Measurements from ENCODE around the gene DNASE1L2. TPM values are rescaled to one million over a fixed set of nuclear protein-coding genes. Genes with fewer than 3 reads are reported as not detected.

The DNASE1L2 gene
- total RNA-seq, 4 donors from 2014 or later: 0.34 to 0.82 TPM; not detected in 2

GRCh38 chr16:2205104-2205966 lies 30.9 kb upstream of the DNASE1L2 start, which contains the start of gene MLST8:
TSS of gene MLST8 (plus strand) at chr16:2205454. CDS start at chr16:2206086, 632 bp downstream.
- TF ChIP-seq CTCF (IDR thresholded peaks at IDR 0.05; ENCODE audit: low read depth): no peak

GRCh38 chr16:2205967-2206313 lies 30.3 kb upstream of the DNASE1L2 start:
- TF ChIP-seq CTCF (IDR thresholded peaks at IDR 0.05; ENCODE audit: low read depth): no peak

- no peak for TF ChIP-seq CTCF (IDR thresholded peaks at IDR 0.05; ENCODE audit: low read depth)
Measured at GRCh38 chr16:2206420-2206779, 29.8 kb upstream of the DNASE1L2 start.

GRCh38 chr16:2206780-2207433 lies 29.3 kb upstream of the DNASE1L2 start:
- no peak for TF ChIP-seq CTCF (IDR thresholded peaks at IDR 0.05; ENCODE audit: low read depth)

GRCh38 chr16:2207872-2208271 lies 28.4 kb upstream of the DNASE1L2 start:
- TF ChIP-seq CTCF (IDR thresholded peaks at IDR 0.05; ENCODE audit: low read depth): no peak

GRCh38 chr16:2208308-2208707 lies 27.9 kb upstream of the DNASE1L2 start:
- no peak for TF ChIP-seq CTCF (IDR thresholded peaks at IDR 0.05; ENCODE audit: low read depth)

- no peak for TF ChIP-seq CTCF (IDR thresholded peaks at IDR 0.05; ENCODE audit: low read depth)
Measured at GRCh38 chr16:2208772-2209171, 27.5 kb upstream of the DNASE1L2 start.

All from subcutaneous adipose tissue (tissue), 4 donors.